ENCODE data around the gene APLN. TPM values are rescaled to one million over a fixed set of nuclear protein-coding genes. Genes with fewer than 3 reads are reported as not detected.
A peak's percentile ranks its signal among the peaks of the same experiment; 100 is the strongest.

The APLN gene
- polyA plus RNA-seq (0.26 and 0.38 TPM in 2 replicates), polyA minus RNA-seq (0.46 and 0.49 TPM in 2 replicates)

GRCh38 chrX:129654652-129655546 is at the start of gene APLN:
Gene APLN (minus strand): TSS chrX:129654956. CDS start chrX:129654630, 326 bp downstream.
- Histone ChIP-seq H3K9me2 (ENCODE audit: insufficient read depth, low read length) (no peaks in the 10 kb centered on the region), H2AFZ (ENCODE audit: low read depth, low read length) (no peak within 1 kb of the TSS), H3K27me3 (ENCODE audit: insufficient read depth, low read depth, low read length) (no peaks in the 10 kb centered on the region), H3K27ac (ENCODE audit: low read length) (peak within 1 kb of the TSS; percentile 42), H3K79me2 (replicated peaks; ENCODE audit: insufficient read depth, low read length) (no peaks in the 10 kb centered on the region), H3F3A (ENCODE audit: insufficient read depth, low read length, poor library complexity, severe bottlenecking) (no peaks in the 10 kb centered on the region), H3K4me3 (ENCODE audit: low read length) (peak within 1 kb of the TSS; percentile 70), H3K9me3 (ENCODE audit: low read length) (no peaks in the 10 kb centered on the region), H3K36me3 (ENCODE audit: insufficient read depth, low read length) (no peaks in the 10 kb centered on the region), H4K20me1 (ENCODE audit: insufficient read depth) (no peaks in the 10 kb centered on the region), H3K4me2 (ENCODE audit: low read length) (peak within 1 kb of the TSS; percentile 10), H3K9ac (ENCODE audit: low read length) (peak within 1 kb of the TSS; percentile 68)
- TF ChIP-seq EP300 (conservative IDR thresholded peaks at IDR 0.05; ENCODE audit: poor library complexity, severe bottlenecking): no peak
- no peak for TF ChIP-seq POLR2AphosphoS5 (IDR thresholded peaks at IDR 0.05)
- peak; percentile 9 for TF ChIP-seq MXI1 (conservative IDR thresholded peaks at IDR 0.05; ENCODE audit: poor library complexity, severe bottlenecking)
- TF ChIP-seq TAF1 (IDR thresholded peaks at IDR 0.05; ENCODE audit: low read depth): peak; percentile 36
- TF ChIP-seq REST (IDR thresholded peaks at IDR 0.05; ENCODE audit: borderline replicate concordance): no peak
- no peak for TF ChIP-seq RAD21 (conservative IDR thresholded peaks at IDR 0.05)
- TF ChIP-seq SMC3 (conservative IDR thresholded peaks at IDR 0.05; ENCODE audit: poor library complexity): no peak
- no peak for TF ChIP-seq EZH2 (IDR thresholded peaks at IDR 0.05; ENCODE audit: borderline replicate concordance, insufficient read depth, low read length, poor library complexity, severe bottlenecking)
- TF ChIP-seq CTCF (IDR thresholded peaks at IDR 0.05; ENCODE audit: poor library complexity, severe bottlenecking): no peak

- Histone ChIP-seq H3K9me3 (ENCODE audit: low read length) (no peaks in the 10 kb centered on the region), H3K79me2 (replicated peaks; ENCODE audit: insufficient read depth, low read length) (no peaks in the 10 kb centered on the region), H3K27ac (ENCODE audit: low read length) (no peak overlapping the region), H3F3A (ENCODE audit: insufficient read depth, low read length, poor library complexity, severe bottlenecking) (no peaks in the 10 kb centered on the region), H3K4me3 (ENCODE audit: low read length) (no peak overlapping the region), H3K27me3 (ENCODE audit: insufficient read depth, low read depth, low read length) (no peaks in the 10 kb centered on the region), H4K20me1 (ENCODE audit: insufficient read depth) (no peaks in the 10 kb centered on the region), H2AFZ (ENCODE audit: low read depth, low read length) (no peak overlapping the region), H3K36me3 (ENCODE audit: insufficient read depth, low read length) (no peaks in the 10 kb centered on the region), H3K4me2 (ENCODE audit: low read length) (no peak overlapping the region), H3K9me2 (ENCODE audit: insufficient read depth, low read length) (no peaks in the 10 kb centered on the region), H3K9ac (ENCODE audit: low read length) (no peak overlapping the region)
- TF ChIP-seq MXI1 (conservative IDR thresholded peaks at IDR 0.05; ENCODE audit: poor library complexity, severe bottlenecking) (no peak), SMC3 (conservative IDR thresholded peaks at IDR 0.05; ENCODE audit: poor library complexity) (no peak), EZH2 (IDR thresholded peaks at IDR 0.05; ENCODE audit: borderline replicate concordance, insufficient read depth, low read length, poor library complexity, severe bottlenecking) (no peak), EP300 (conservative IDR thresholded peaks at IDR 0.05; ENCODE audit: poor library complexity, severe bottlenecking) (no peak), RAD21 (conservative IDR thresholded peaks at IDR 0.05) (no peak), TAF1 (IDR thresholded peaks at IDR 0.05; ENCODE audit: low read depth) (no peak), CTCF (IDR thresholded peaks at IDR 0.05; ENCODE audit: poor library complexity, severe bottlenecking) (no peak), POLR2AphosphoS5 (IDR thresholded peaks at IDR 0.05) (no peak), REST (IDR thresholded peaks at IDR 0.05; ENCODE audit: borderline replicate concordance) (no peak)
These were observed 49.7 kb upstream of the APLN start for GRCh38 chrX:129704491-129704890.

All from neural cell (in vitro differentiated cells).